Motor neuron (in vitro differentiated cells): ENCODE data around the gene CYB5R2. TPM values are rescaled to one million over a fixed set of nuclear protein-coding genes. Genes with fewer than 3 reads are reported as not detected.
"Not testable (repeated sequence)": the region's sequence is repeated elsewhere in the genome, so short reads cannot be mapped to it uniquely, and the experiment has no call there.

Experiments used
- ATAC-seq, 8 experiments: fragments of 200-7000 bp; cut with Tn5 transposase; replicated peaks in 6 of 8; 2 replicates each; pipeline ENCODE4 v1.8.0; 2021; ENCODE audit warnings: mild to moderate bottlenecking in 8 of 8, moderate library complexity in 8 of 8
- H3K27ac ChIP-seq, 2 donors: fragments of 250-450 bp; sonication (Bioruptor Pico); 2 replicates each; pipeline ENCODE4 v1.9.0; 2021; ENCODE audit warnings: antibody characterized with exemption in 2 of 2, mild to moderate bottlenecking in 2 of 2, moderate library complexity in 1 of 2
- H3K4me1 ChIP-seq, 2 donors: fragments of 250-450 bp; sonication (Bioruptor Pico); replicated peaks in 1 of 2; 2 replicates each; pipeline ENCODE4 v1.6.1; 2021; ENCODE audit warnings: antibody characterized with exemption in 2 of 2, mild to moderate bottlenecking in 2 of 2, moderate library complexity in 1 of 2
- H3K4me3 ChIP-seq, 5 donors: fragments of 250-450 bp; sonication (Bioruptor Pico); 2 replicates each; pipeline ENCODE4 v1.9.0; 2021; ENCODE audit warnings: antibody characterized with exemption in 5 of 5, mild to moderate bottlenecking in 5 of 5, moderate library complexity in 4 of 5
- WGBS, 10 experiments: fragments of 450-650 bp; shearing (Covaris generic); methylation state at CpG; one replicate each; pipeline ENCODE4 v1.0.0; 2022; 5-methylcytosine and 5-hydroxymethylcytosine counted together
- in situ Hi-C, 9 experiments: fragments of 400-800 bp; cut with MboI; loops; one replicate each; pipeline ENCODE4 v1.15.0; 2021; ENCODE audit warnings: low sequenced_read_pairs in 9 of 9, low pct_unique_long_range_greater_than_20kb in 2 of 9; ENCODE audit not compliant: unreplicated experiment in 9 of 9
- total RNA-seq, 8 experiments: library from RNA; unstranded; fragments of 300-600 nt; gene quantifications; 2 replicates each; pipeline versions ENCODE4 v1.2.3 to v1.2.4, GENCODE V29; 2022

CYB5R2 gene
- total RNA-seq, 8 experiments from 2014 or later = 0.54 to 16.3 (median 3.1) TPM

GRCh38 chr11:7667460-7667859 lies 5.8 kb downstream of the CYB5R2 start:
- peaks cover 7 to 19% of the 10 kb centered on the region in 2 donors for H3K4me1 ChIP-seq
- in situ Hi-C loops = loop anchor here in 2 of 9 experiments (25.0 kb wide), 1 partner anchor 105 kb away; no protein-coding TSS in a partner anchor
- 80 to 100% (median 100%) methylated on average over 1 to 2 of the region's 2 CpGs; no CpG with 5 or more reads in 5 of the 10 experiments for WGBS, 10 experiments
- no peak overlapping the region for H3K4me3 ChIP-seq
- ATAC-seq = peak in 1 of 8 experiments; percentile 59
- H3K27ac ChIP-seq = no peak overlapping the region

GRCh38 chr11:7666292-7666866 lies 6.9 kb downstream of the CYB5R2 start:
- no peak for ATAC-seq
- no peak overlapping the region for H3K4me3 ChIP-seq
- H3K27ac ChIP-seq = no peak overlapping the region
- WGBS, 10 experiments = 40 to 100% (median 91%) methylated on average over 1 to 4 of the region's 7 CpGs; no CpG with 5 or more reads in 5 of the 10 experiments
- H3K4me1 ChIP-seq = peaks cover 7 to 19% of the 10 kb centered on the region in 2 donors
- in situ Hi-C loops = loop anchor here in 2 of 9 experiments (25.0 kb wide), 1 partner anchor 104 kb away; no protein-coding TSS in a partner anchor

- Histone ChIP-seq H3K27ac (no peak overlapping the region), H3K4me3 (no peak overlapping the region), H3K4me1 (peaks cover 7 to 19% of the 10 kb centered on the region in 2 donors)
- 19 to 100% (median 92%) methylated on average over 1 to 9 of the region's 20 CpGs; no CpG with 5 or more reads in 3 of the 10 experiments for WGBS, 10 experiments
- in situ Hi-C loops = loop anchor here in 2 of 9 experiments (25.0 kb wide), 1 partner anchor 103 kb away; no protein-coding TSS in a partner anchor
- peak; percentile 75 to 99 (median 86) for ATAC-seq
Measured at GRCh38 chr11:7665473-7666291, 7.6 kb downstream of the CYB5R2 start.

GRCh38 chr11:7664867-7665266 lies 8.4 kb downstream of the CYB5R2 start:
- no peak overlapping the region for H3K27ac ChIP-seq
- WGBS, 10 experiments = 80 to 100% (median 97%) methylated on average over 1 to 5 of the region's 6 CpGs; no CpG with 5 or more reads in 2 of the 10 experiments
- no peak for ATAC-seq
- no peak overlapping the region for H3K4me3 ChIP-seq
- H3K4me1 ChIP-seq = peaks cover 7 to 19% of the 10 kb centered on the region in 2 donors
- in situ Hi-C loops = loop anchor here in 2 of 9 experiments (25.0 kb wide), 1 partner anchor 103 kb away; no protein-coding TSS in a partner anchor

GRCh38 chr11:7663531-7663930 lies 9.8 kb downstream of the CYB5R2 start:
- H3K4me3 ChIP-seq, H3K4me1 ChIP-seq, ATAC-seq, H3K27ac ChIP-seq: not testable (repeated sequence)
- in situ Hi-C loops = loop anchor here in 2 of 9 experiments (25.0 kb wide), 1 partner anchor 101 kb away; no protein-coding TSS in a partner anchor
- no CpG with 5 or more reads among the region's 16 CpGs for WGBS, 10 experiments

- Histone ChIP-seq H3K4me3 (no peak overlapping the region), H3K27ac (no peak overlapping the region), H3K4me1 (peaks cover 0 to 3% of the 10 kb centered on the region in 2 donors)
- 3 to 100% (median 51%) methylated on average over 1 to 9 of the region's 15 CpGs; no CpG with 5 or more reads in 2 of the 10 experiments for WGBS, 10 experiments
- in situ Hi-C loops = loop anchor here in 2 of 9 experiments (25.0 kb wide), 1 partner anchor 95 kb away; no protein-coding TSS in a partner anchor
- peak; percentile 59 to 99 (median 86) for ATAC-seq
Measured at GRCh38 chr11:7657306-7658025, 15.8 kb downstream of the CYB5R2 start.

- ATAC-seq = peak in 1 of 8 experiments; percentile 17
- in situ Hi-C loops = loop anchor here in 2 of 9 experiments (25.0 kb wide), 1 partner anchor 94 kb away; no protein-coding TSS in a partner anchor
- Histone ChIP-seq H3K27ac (no peak overlapping the region), H3K4me1 (peaks cover 0 to 3% of the 10 kb centered on the region in 2 donors), H3K4me3 (no peak overlapping the region)
- WGBS, 10 experiments = 78 to 100% (median 94%) methylated on average over 1 to 10 of the region's 11 CpGs; no CpG with 5 or more reads in 3 of the 10 experiments
Measured at GRCh38 chr11:7656704-7657103, 16.6 kb downstream of the CYB5R2 start.

- no peak overlapping the region for H3K27ac ChIP-seq
- in situ Hi-C loops = loop anchor here in 2 of 9 experiments (25.0 kb wide), 1 partner anchor 93 kb away; no protein-coding TSS in a partner anchor
- ATAC-seq = no peak
- H3K4me1 ChIP-seq = peaks cover 0 to 3% of the 10 kb centered on the region in 2 donors
- 20 to 100% (median 77%) methylated on average over 1 to 7 of the region's 14 CpGs; no CpG with 5 or more reads in 4 of the 10 experiments for WGBS, 10 experiments
- no peak overlapping the region for H3K4me3 ChIP-seq
Measured at GRCh38 chr11:7655253-7656217, 17.8 kb downstream of the CYB5R2 start.

GRCh38 chr11:7654195-7654705 lies 19.1 kb downstream of the CYB5R2 start:
- peak in 2 of 8 experiments; percentile 25 to 62 for ATAC-seq
- H3K4me1 ChIP-seq = peaks cover 0 to 3% of the 10 kb centered on the region in 2 donors
- H3K4me3 ChIP-seq = no peak overlapping the region
- no peak overlapping the region for H3K27ac ChIP-seq
- WGBS, 10 experiments = 20 to 100% (median 68%) methylated on average over 1 to 4 of the region's 4 CpGs; no CpG with 5 or more reads in 6 of the 10 experiments
- in situ Hi-C loops = loop anchor here in 2 of 9 experiments (25.0 kb wide), 1 partner anchor 92 kb away; no protein-coding TSS in a partner anchor

- ATAC-seq = no peak
- in situ Hi-C loops = loop anchor here in 2 of 9 experiments (25.0 kb wide), 1 partner anchor 89 kb away; no protein-coding TSS in a partner anchor
- no peak overlapping the region for H3K27ac ChIP-seq
- 87 to 100% (median 100%) methylated on average over 2 to 7 of the region's 9 CpGs; no CpG with 5 or more reads in 5 of the 10 experiments for WGBS, 10 experiments
- peaks cover 0 to 10% of the 10 kb centered on the region in 2 donors for H3K4me1 ChIP-seq
- no peak overlapping the region for H3K4me3 ChIP-seq
Measured at GRCh38 chr11:7651700-7652099, 21.6 kb downstream of the CYB5R2 start.

- no peak for ATAC-seq
- 67 to 97% (median 80%) methylated on average over 1 to 4 of the region's 5 CpGs; no CpG with 5 or more reads in 6 of the 10 experiments for WGBS, 10 experiments
- H3K27ac ChIP-seq = no peak overlapping the region
- peaks cover 0 to 10% of the 10 kb centered on the region in 2 donors for H3K4me1 ChIP-seq
- in situ Hi-C loops = loop anchor here in 2 of 9 experiments (25.0 kb wide), 1 partner anchor 89 kb away; no protein-coding TSS in a partner anchor
- H3K4me3 ChIP-seq = no peak overlapping the region
Measured at GRCh38 chr11:7651140-7651551, 22.2 kb downstream of the CYB5R2 start.
